PC-9 (cell line): ENCODE results near the gene ACOXL. TPM values are rescaled to one million over a fixed set of nuclear protein-coding genes. Genes with fewer than 3 reads are reported as not detected.

Source experiments
- BruUV-seq: library from RNA; stranded (reverse); fragments of 400-500 nt; replicated peaks from 2 replicates; lab custom pipeline; 2021; lab: Mats Ljungman, UMichigan
- CTCF ChIA-PET: fragments of 300-600 bp; sonication (Branson Sonifier 250); formaldehyde crosslinking; loops from one replicate; lab custom pipeline; 2022; ENCODE audit warnings: antibody characterized with exemption; lab: Charles Lee
- POLR2A ChIA-PET: fragments of 300-600 bp; sonication (Branson Sonifier 250); formaldehyde crosslinking; loops from one replicate; lab custom pipeline; 2022; ENCODE audit warnings: antibody characterized with exemption; ENCODE audit not compliant: unreplicated experiment; lab: Charles Lee
- DNase-seq, 2 experiments: peaks; one replicate each; pipeline versions ENCODE4 v3.0.0 to v3.0.0-alpha.2; 2015 to 2022; ENCODE audit warnings: mixed read lengths in 1 of 2
- H2AFZ ChIP-seq: fragments of 200-600 bp; sonication (generic); 2 replicates; pipeline ENCODE4 v1.8.1; 2017; ENCODE audit warnings: antibody characterized with exemption
- H3F3A ChIP-seq: fragments of 200-600 bp; sonication (generic); 2 replicates; pipeline ENCODE4 v1.8.1; 2017; ENCODE audit warnings: antibody characterized with exemption, mild to moderate bottlenecking, low read depth; ENCODE audit not compliant: insufficient read depth
- H3K27ac ChIP-seq: fragments of 200-600 bp; sonication (generic); 2 replicates; pipeline ENCODE4 v1.6.1; 2016; ENCODE audit warnings: mixed run types
- H3K27me3 ChIP-seq: fragments of 200-600 bp; sonication (generic); 2 replicates; pipeline ENCODE4 v1.6.1; 2016; ENCODE audit warnings: low read depth, mixed run types; ENCODE audit not compliant: insufficient read depth
- H3K36me3 ChIP-seq: fragments of 200-600 bp; sonication (generic); 2 replicates; pipeline ENCODE4 v1.6.1; 2016; ENCODE audit warnings: low read depth, mixed run types
- H3K4me1 ChIP-seq: fragments of 200-600 bp; sonication (generic); replicated peaks from 2 replicates; pipeline ENCODE4 v1.6.1; 2016; ENCODE audit warnings: mixed run types; ENCODE audit not compliant: insufficient read depth
- H3K4me2 ChIP-seq: fragments of 200-600 bp; sonication (generic); 2 replicates; pipeline ENCODE4 v1.6.1; 2017; ENCODE audit warnings: mixed run types
- H3K4me3 ChIP-seq: fragments of 200-600 bp; sonication (generic); 2 replicates; pipeline ENCODE4 v1.6.1; 2016; ENCODE audit warnings: mixed run types
- H3K79me2 ChIP-seq: fragments of 200-600 bp; sonication (generic); 2 replicates; pipeline ENCODE4 v1.6.1; 2017; ENCODE audit warnings: low read depth, mixed run types
- H3K9me2 ChIP-seq: fragments of 200-600 bp; sonication (generic); 2 replicates; pipeline ENCODE4 v1.8.1; 2017; ENCODE audit warnings: mild to moderate bottlenecking; ENCODE audit not compliant: insufficient read depth
- H3K9me3 ChIP-seq: fragments of 200-600 bp; sonication (generic); 2 replicates; pipeline ENCODE4 v1.8.1; 2016; ENCODE audit warnings: low read depth; ENCODE audit not compliant: insufficient read depth
- H4K20me1 ChIP-seq: fragments of 200-600 bp; sonication (generic); 2 replicates; pipeline ENCODE4 v1.8.1; 2017; ENCODE audit not compliant: insufficient read depth
- CTCF ChIP-seq: fragments of 200-600 bp; sonication (generic); conservative IDR thresholded peaks from 2 replicates; pipeline ENCODE4 v1.6.1; 2017; ENCODE audit warnings: mixed run types, antibody characterized with exemption, mild to moderate bottlenecking, moderate library complexity
- EZH2 ChIP-seq: fragments of 200-600 bp; sonication (generic); IDR thresholded peaks from 2 replicates; pipeline ENCODE4 v1.8.0; 2017; ENCODE audit warnings: antibody characterized with exemption, low read depth
- intact Hi-C: fragments of 100-400 bp; cut with micrococcal nuclease; formaldehyde crosslinking; loops from one replicate; pipeline ENCODE4 v1.10.0; 2022; ENCODE audit not compliant: unreplicated experiment
- total RNA-seq: library from RNA; stranded (reverse); gene quantifications from 2 replicates; pipeline ENCODE4 v1.2.3, GENCODE V29; 2021

ACOXL gene
- total RNA-seq, 1 experiment from 2014 or later: 10.7 TPM

- H2AFZ ChIP-seq: no peak overlapping the region
- TF ChIP-seq EZH2 (no peak), CTCF (no peak)
- 0 out of 2 replicates have a peak, but pooled peaks cover 3% of the 10 kb centered on the region for H3K79me2 ChIP-seq
- H3K9me3 ChIP-seq: no peaks in the 10 kb centered on the region
- no peaks in the 10 kb centered on the region for H3K27me3 ChIP-seq
- H3K9me2 ChIP-seq: no peaks in the 10 kb centered on the region
- no TSS peak for BruUV-seq
- H3K4me2 ChIP-seq: no peak overlapping the region
- peaks cover 15% of the 10 kb centered on the region; the same call in 1 of the 2 replicates for H3F3A ChIP-seq
- intact Hi-C loops: no loop called here
- no peaks in the 10 kb centered on the region for H4K20me1 ChIP-seq
- H3K4me1 ChIP-seq: peaks cover 41% of the 10 kb centered on the region
- CTCF ChIA-PET: interaction anchor here (0.7 kb wide), 1 partner anchor 259 kb away, joined by 3 read pairs; no protein-coding TSS in a partner anchor
- POLR2A ChIA-PET: interaction anchor here (0.6 kb wide), 1 partner anchor 11 kb away, joined by 5 read pairs; no protein-coding TSS in a partner anchor
- no peak for DNase-seq
- no peak overlapping the region for H3K27ac ChIP-seq
- no peak overlapping the region for H3K4me3 ChIP-seq
- H3K36me3 ChIP-seq: no peaks in the 10 kb centered on the region
Measured at GRCh38 chr2:111030260-111030891, 298.0 kb downstream of the ACOXL start.

GRCh38 chr2:111030945-111031344, 298.6 kb downstream of the ACOXL start:
- ChIA-PET POLR2A (no interaction called here), CTCF (interaction anchor here (0.7 kb wide), 1 partner anchor 259 kb away, joined by 3 read pairs; no protein-coding TSS in a partner anchor)
- H3K4me3 ChIP-seq: no peak overlapping the region
- H2AFZ ChIP-seq: no peak overlapping the region
- H3K36me3 ChIP-seq: no peaks in the 10 kb centered on the region
- no TSS peak for BruUV-seq
- no peak overlapping the region for H3K4me2 ChIP-seq
- no peaks in the 10 kb centered on the region for H3K27me3 ChIP-seq
- 0 out of 2 replicates have a peak, but pooled peaks cover 3% of the 10 kb centered on the region for H3K79me2 ChIP-seq
- no peaks in the 10 kb centered on the region for H4K20me1 ChIP-seq
- TF ChIP-seq CTCF (no peak), EZH2 (no peak)
- no peak overlapping the region for H3K27ac ChIP-seq
- no peaks in the 10 kb centered on the region for H3K9me2 ChIP-seq
- peaks cover 15% of the 10 kb centered on the region; the same call in 1 of the 2 replicates for H3F3A ChIP-seq
- no peaks in the 10 kb centered on the region for H3K9me3 ChIP-seq
- intact Hi-C loops: no loop called here
- H3K4me1 ChIP-seq: peaks cover 41% of the 10 kb centered on the region
- no peak for DNase-seq

GRCh38 chr2:111031546-111032478, 299.4 kb downstream of the ACOXL start:
- no peaks in the 10 kb centered on the region for H3K9me2 ChIP-seq
- no peak for TF ChIP-seq CTCF
- no peak for TF ChIP-seq EZH2
- H3K4me2 ChIP-seq: peak overlapping the region; percentile 69
- no TSS peak for BruUV-seq
- ChIA-PET CTCF (no interaction called here), POLR2A (interaction anchor here (0.6 to 0.7 kb wide), 2 partner anchors 129 to 138 kb away, joined by 10 to 11 read pairs; no protein-coding TSS in a partner anchor)
- no peaks in the 10 kb centered on the region for H3K36me3 ChIP-seq
- intact Hi-C loops: no loop called here
- peak overlapping the region; percentile 94 for H3K27ac ChIP-seq
- H3K4me1 ChIP-seq: peaks cover 41% of the 10 kb centered on the region
- DNase-seq: no peak
- 0 out of 2 replicates have a peak, but pooled peaks cover 3% of the 10 kb centered on the region for H3K79me2 ChIP-seq
- H3K27me3 ChIP-seq: no peaks in the 10 kb centered on the region
- peak overlapping the region; percentile 24; the same call in 1 of the 2 replicates for H3K4me3 ChIP-seq
- peaks cover 15% of the 10 kb centered on the region; the same call in 1 of the 2 replicates for H3F3A ChIP-seq
- H4K20me1 ChIP-seq: no peaks in the 10 kb centered on the region
- no peaks in the 10 kb centered on the region for H3K9me3 ChIP-seq
- peak overlapping the region; percentile 78; the same call in 1 of the 2 replicates for H2AFZ ChIP-seq
